Measurements from ENCODE around the gene MEF2C. TPM values are rescaled to one million over a fixed set of nuclear protein-coding genes. Genes with fewer than 3 reads are reported as not detected.
A peak's percentile ranks its signal among the peaks of the same experiment; 100 is the strongest.

The MEF2C gene
- total RNA-seq, 8 experiments from 2014 or later, result 2.0 to 143 (median 21.7) TPM

- ATAC-seq (replicated peaks in 6 of 8), result no peak
- Histone ChIP-seq H3K4me1 (replicated peaks in 1 of 2) (no peaks in the 10 kb centered on the region), H3K4me3 (no peak overlapping the region), H3K27ac (no peak overlapping the region)
- in situ Hi-C loops (cut with MboI; ENCODE audit: low pct_unique_long_range_greater_than_20kb in 2 of 9, low sequenced_read_pairs in 9 of 9, unreplicated experiment in 9 of 9), result no loop called here
- WGBS, 10 experiments, result 89 to 100% (median 98%) methylated on average over 1 to 3 of the region's 3 CpGs
Measured at GRCh38 chr5:88768411-88768810, 114.6 kb downstream of the MEF2C start.

- H3K4me1 ChIP-seq (replicated peaks in 1 of 2), result peaks cover 4% of the 10 kb centered on the region in 2 donors
- H3K4me3 ChIP-seq, result no peak overlapping the region
- no peak for ATAC-seq (replicated peaks in 6 of 8)
- H3K27ac ChIP-seq, result no peak overlapping the region
- WGBS, 10 experiments, result 76 to 100% (median 94%) methylated on average over 2 to 7 of the region's 7 CpGs
- in situ Hi-C loops (cut with MboI; ENCODE audit: low pct_unique_long_range_greater_than_20kb in 2 of 9, low sequenced_read_pairs in 9 of 9, unreplicated experiment in 9 of 9), result no loop called here
Measured at GRCh38 chr5:88765798-88766197, 117.2 kb downstream of the MEF2C start.

GRCh38 chr5:88765171-88765570 is 117.8 kb downstream of the MEF2C start:
- in situ Hi-C loops (cut with MboI; ENCODE audit: low pct_unique_long_range_greater_than_20kb in 2 of 9, low sequenced_read_pairs in 9 of 9, unreplicated experiment in 9 of 9), result no loop called here
- no peak overlapping the region for H3K4me3 ChIP-seq
- H3K4me1 ChIP-seq (replicated peaks in 1 of 2), result peaks cover 5 to 11% of the 10 kb centered on the region in 2 donors
- no peak for ATAC-seq (replicated peaks in 6 of 8)
- WGBS, 10 experiments, result 89 to 100% (median 100%) methylated on average over 1 to 2 of the region's 2 CpGs; no CpG with 5 or more reads in 3 of the 10 experiments
- no peak overlapping the region for H3K27ac ChIP-seq

GRCh38 chr5:88761939-88762338 is 121.0 kb downstream of the MEF2C start:
- in situ Hi-C loops (cut with MboI; ENCODE audit: low pct_unique_long_range_greater_than_20kb in 2 of 9, low sequenced_read_pairs in 9 of 9, unreplicated experiment in 9 of 9), result no loop called here
- WGBS, 10 experiments, result 76 to 100% (median 100%) methylated on average over 1 to 2 of the region's 2 CpGs; no CpG with 5 or more reads in 2 of the 10 experiments
- no peak overlapping the region for H3K4me3 ChIP-seq
- no peak overlapping the region for H3K27ac ChIP-seq
- ATAC-seq (replicated peaks in 6 of 8), result no peak
- H3K4me1 ChIP-seq (replicated peaks in 1 of 2), result peaks cover 5 to 12% of the 10 kb centered on the region in 2 donors

- H3K27ac ChIP-seq, result no peak overlapping the region
- in situ Hi-C loops (cut with MboI; ENCODE audit: low pct_unique_long_range_greater_than_20kb in 2 of 9, low sequenced_read_pairs in 9 of 9, unreplicated experiment in 9 of 9), result no loop called here
- ATAC-seq (replicated peaks in 6 of 8), result peak in 1 of 8 experiments; percentile 22
- peaks cover 5 to 12% of the 10 kb centered on the region in 2 donors for H3K4me1 ChIP-seq (replicated peaks in 1 of 2)
- no peak overlapping the region for H3K4me3 ChIP-seq
- 39 to 98% (median 81%) methylated on average over 3 to 8 of the region's 8 CpGs for WGBS, 10 experiments
Measured at GRCh38 chr5:88761269-88761850, 121.6 kb downstream of the MEF2C start.

DNA sequence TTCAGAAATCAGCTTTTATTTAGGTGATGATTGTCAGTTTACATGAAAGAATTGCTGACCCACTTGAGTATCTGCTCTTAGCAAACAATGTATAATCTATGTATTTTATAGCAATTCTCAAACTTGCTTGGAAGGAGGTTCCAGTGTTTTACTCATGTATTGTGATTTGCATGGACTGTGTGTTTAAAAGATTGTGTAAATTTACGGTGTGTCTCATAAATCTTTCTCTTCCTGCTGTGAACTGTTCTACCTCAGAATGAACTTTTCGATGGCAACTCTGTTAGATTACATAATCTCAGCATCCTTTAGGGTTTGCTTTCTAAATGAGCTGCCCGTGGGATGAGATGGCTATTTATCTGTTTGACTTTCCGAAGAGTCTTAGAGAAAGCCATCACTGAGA is 122.5 kb downstream of the MEF2C start:
- in situ Hi-C loops (cut with MboI; ENCODE audit: low pct_unique_long_range_greater_than_20kb in 2 of 9, low sequenced_read_pairs in 9 of 9, unreplicated experiment in 9 of 9), result no loop called here
- Histone ChIP-seq H3K4me1 (replicated peaks in 1 of 2) (peaks cover 5 to 12% of the 10 kb centered on the region in 2 donors), H3K4me3 (no peak overlapping the region), H3K27ac (no peak overlapping the region)
- WGBS, 10 experiments, result 20 to 88% (median 60%) methylated on average over 1 to 4 of the region's 4 CpGs
- ATAC-seq (replicated peaks in 6 of 8), result peak in 4 of 8 experiments; percentile 12 to 32 (median 19)

GRCh38 chr5:88758591-88758990 is 124.4 kb downstream of the MEF2C start:
- in situ Hi-C loops (cut with MboI; ENCODE audit: low pct_unique_long_range_greater_than_20kb in 2 of 9, low sequenced_read_pairs in 9 of 9, unreplicated experiment in 9 of 9), result no loop called here
- WGBS, 10 experiments, result 53 to 100% (median 91%) methylated on average over 1 to 6 of the region's 6 CpGs; no CpG with 5 or more reads in 3 of the 10 experiments
- H3K27ac ChIP-seq, result no peak overlapping the region
- H3K4me1 ChIP-seq (replicated peaks in 1 of 2), result peaks cover 5 to 12% of the 10 kb centered on the region in 2 donors
- no peak overlapping the region for H3K4me3 ChIP-seq
- peak in 1 of 8 experiments; percentile 75 for ATAC-seq (replicated peaks in 6 of 8)

DNA sequence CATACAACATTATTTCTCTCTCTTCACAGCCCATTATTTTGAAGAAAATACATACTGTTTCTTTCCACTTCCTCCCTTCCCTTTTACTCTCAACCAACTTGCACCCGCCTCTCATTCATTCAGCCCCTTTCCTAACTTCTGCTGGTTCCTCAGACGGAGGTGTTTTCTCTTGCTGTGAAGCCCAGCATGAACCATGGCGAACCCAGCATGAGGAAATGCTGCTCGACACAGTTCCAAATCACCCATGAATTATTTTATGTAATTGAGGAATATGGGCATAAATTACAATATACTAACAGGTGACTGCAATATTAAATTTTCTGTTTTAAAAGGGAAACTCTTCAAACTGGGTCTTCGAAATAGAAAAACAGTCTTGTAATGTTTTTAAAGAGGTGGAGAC is 124.8 kb downstream of the MEF2C start:
- H3K4me3 ChIP-seq, result no peak overlapping the region
- ATAC-seq (replicated peaks in 6 of 8), result peak in 3 of 8 experiments; percentile 18 to 84 (median 40)
- H3K27ac ChIP-seq, result no peak overlapping the region
- in situ Hi-C loops (cut with MboI; ENCODE audit: low pct_unique_long_range_greater_than_20kb in 2 of 9, low sequenced_read_pairs in 9 of 9, unreplicated experiment in 9 of 9), result no loop called here
- H3K4me1 ChIP-seq (replicated peaks in 1 of 2), result peaks cover 5 to 12% of the 10 kb centered on the region in 2 donors
- WGBS, 10 experiments, result 21 to 100% (median 82%) methylated on average over 1 to 5 of the region's 5 CpGs

DNA sequence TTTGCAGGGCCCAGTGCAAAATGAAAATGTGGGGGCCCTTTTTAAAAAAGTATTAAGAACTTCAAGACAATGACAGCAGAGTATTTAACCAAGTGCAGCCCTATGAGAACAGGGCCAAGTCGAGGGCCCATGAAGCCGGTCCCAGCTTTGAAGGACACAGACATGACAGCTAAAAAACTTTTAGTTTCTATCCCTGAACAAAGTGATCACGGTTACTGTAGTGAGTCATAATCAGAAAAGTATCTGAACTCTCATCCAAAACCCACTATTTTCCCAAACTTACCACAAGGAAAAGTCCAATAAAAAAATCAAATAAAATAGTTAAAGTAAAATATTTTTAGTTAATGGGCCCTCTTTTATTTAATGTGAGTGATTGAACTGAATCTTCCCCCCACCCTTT is 126.0 kb downstream of the MEF2C start:
- in situ Hi-C loops (cut with MboI; ENCODE audit: low pct_unique_long_range_greater_than_20kb in 2 of 9, low sequenced_read_pairs in 9 of 9, unreplicated experiment in 9 of 9), result no loop called here
- no peak for ATAC-seq (replicated peaks in 6 of 8)
- no peak overlapping the region for H3K27ac ChIP-seq
- H3K4me1 ChIP-seq (replicated peaks in 1 of 2), result peaks cover 5 to 12% of the 10 kb centered on the region in 2 donors
- 50 to 100% (median 93%) methylated on average over 1 to 3 of the region's 3 CpGs; no CpG with 5 or more reads in 1 of the 10 experiments for WGBS, 10 experiments
- no peak overlapping the region for H3K4me3 ChIP-seq

- in situ Hi-C loops (cut with MboI; ENCODE audit: low pct_unique_long_range_greater_than_20kb in 2 of 9, low sequenced_read_pairs in 9 of 9, unreplicated experiment in 9 of 9), result loop anchor here in 2 of 9 experiments (25.0 kb wide), 2 partner anchors 1514 to 1639 kb away; no protein-coding TSS in a partner anchor
- no peak overlapping the region for H3K27ac ChIP-seq
Measured at GRCh38 chr5:88748666-88749065, 134.3 kb downstream of the MEF2C start.

GRCh38 chr5:88746438-88746882 is 136.5 kb downstream of the MEF2C start:
- in situ Hi-C loops (cut with MboI; ENCODE audit: low pct_unique_long_range_greater_than_20kb in 2 of 9, low sequenced_read_pairs in 9 of 9, unreplicated experiment in 9 of 9), result loop anchor here in 2 of 9 experiments (25.0 kb wide), 2 partner anchors 1516 to 1641 kb away; no protein-coding TSS in a partner anchor
- no peak for ATAC-seq (replicated peaks in 6 of 8)
- H3K27ac ChIP-seq, result no peak overlapping the region
- H3K4me1 ChIP-seq (replicated peaks in 1 of 2), result no peaks in the 10 kb centered on the region
- WGBS, 10 experiments, result 71 to 100% (median 96%) methylated on average over 1 to 3 of the region's 3 CpGs; no CpG with 5 or more reads in 2 of the 10 experiments
- no peak overlapping the region for H3K4me3 ChIP-seq

More at GRCh38 chr5:88748666-88749065, 134.3 kb downstream of the MEF2C start:
- Histone ChIP-seq H3K4me3 (no peak overlapping the region), H3K4me1 (replicated peaks in 1 of 2) (no peaks in the 10 kb centered on the region)
- ATAC-seq (replicated peaks in 6 of 8), result no peak

- Histone ChIP-seq H3K4me1 (replicated peaks in 1 of 2) (no peaks in the 10 kb centered on the region), H3K4me3 (no peak overlapping the region), H3K27ac (no peak overlapping the region)
- WGBS, 10 experiments, result 40 to 98% (median 93%) methylated on average over 1 to 7 of the region's 7 CpGs; no CpG with 5 or more reads in 1 of the 10 experiments
- in situ Hi-C loops (cut with MboI; ENCODE audit: low pct_unique_long_range_greater_than_20kb in 2 of 9, low sequenced_read_pairs in 9 of 9, unreplicated experiment in 9 of 9), result loop anchor here in 2 of 9 experiments (25.0 kb wide), 2 partner anchors 1517 to 1642 kb away; no protein-coding TSS in a partner anchor
- ATAC-seq (replicated peaks in 6 of 8), result no peak
Measured at GRCh38 chr5:88745093-88745696, 137.8 kb downstream of the MEF2C start.

- in situ Hi-C loops (cut with MboI; ENCODE audit: low pct_unique_long_range_greater_than_20kb in 2 of 9, low sequenced_read_pairs in 9 of 9, unreplicated experiment in 9 of 9), result loop anchor here in 2 of 9 experiments (25.0 kb wide), 2 partner anchors 1519 to 1644 kb away; no protein-coding TSS in a partner anchor
- Histone ChIP-seq H3K4me3 (no peak overlapping the region), H3K4me1 (replicated peaks in 1 of 2) (no peaks in the 10 kb centered on the region), H3K27ac (no peak overlapping the region)
- 8 to 100% (median 86%) methylated on average over 1 to 2 of the region's 2 CpGs for WGBS, 10 experiments
- ATAC-seq (replicated peaks in 6 of 8), result peak in 3 of 8 experiments; percentile 34 to 39 (median 38)
Measured at GRCh38 chr5:88743231-88743834, 139.7 kb downstream of the MEF2C start.
